Uterus (tissue), 2 donors: Measurements from ENCODE around the gene TIMMDC1.

Experiments
- POLR2A ChIP-seq, 2 donors: fragments of 450-650 bp; IDR thresholded peaks; one replicate each; pipeline ENCODE4 v1.6.1; 2016; ENCODE audit warnings: antibody characterized with exemption in 2 of 2, mild to moderate bottlenecking in 1 of 2, moderate library complexity in 1 of 2
- TF ChIP-seq, protein P1 (sequence below), 4 experiments: fragments of 200-600 bp in 2 of 4; fragments of 450-650 bp in 2 of 4; sonication (generic) in 2 of 4; IDR thresholded peaks; one replicate each; pipeline ENCODE4 v1.5.1; 2016 to 2019; ENCODE audit warnings: antibody characterized with exemption in 4 of 4, mild to moderate bottlenecking in 2 of 4, moderate library complexity in 1 of 4

- no peak for TF ChIP-seq POLR2A (IDR thresholded peaks at IDR 0.05)
- TF ChIP-seq, protein P1, sequence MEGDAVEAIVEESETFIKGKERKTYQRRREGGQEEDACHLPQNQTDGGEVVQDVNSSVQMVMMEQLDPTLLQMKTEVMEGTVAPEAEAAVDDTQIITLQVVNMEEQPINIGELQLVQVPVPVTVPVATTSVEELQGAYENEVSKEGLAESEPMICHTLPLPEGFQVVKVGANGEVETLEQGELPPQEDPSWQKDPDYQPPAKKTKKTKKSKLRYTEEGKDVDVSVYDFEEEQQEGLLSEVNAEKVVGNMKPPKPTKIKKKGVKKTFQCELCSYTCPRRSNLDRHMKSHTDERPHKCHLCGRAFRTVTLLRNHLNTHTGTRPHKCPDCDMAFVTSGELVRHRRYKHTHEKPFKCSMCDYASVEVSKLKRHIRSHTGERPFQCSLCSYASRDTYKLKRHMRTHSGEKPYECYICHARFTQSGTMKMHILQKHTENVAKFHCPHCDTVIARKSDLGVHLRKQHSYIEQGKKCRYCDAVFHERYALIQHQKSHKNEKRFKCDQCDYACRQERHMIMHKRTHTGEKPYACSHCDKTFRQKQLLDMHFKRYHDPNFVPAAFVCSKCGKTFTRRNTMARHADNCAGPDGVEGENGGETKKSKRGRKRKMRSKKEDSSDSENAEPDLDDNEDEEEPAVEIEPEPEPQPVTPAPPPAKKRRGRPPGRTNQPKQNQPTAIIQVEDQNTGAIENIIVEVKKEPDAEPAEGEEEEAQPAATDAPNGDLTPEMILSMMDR (IDR thresholded peaks at IDR 0.05) = no peak
These were observed 71.9 kb downstream of the TIMMDC1 start for GRCh38 chr3:119570229-119570628.
